ENCODE results near the gene HBP1. TPM values are rescaled to one million over a fixed set of nuclear protein-coding genes. Genes with fewer than 3 reads are reported as not detected.

The HBP1 gene
- total RNA-seq, 1 experiment from 2014 or later = 31.0 TPM

- no peak for TF ChIP-seq ZNF423 (CRISPR knock-in tag; IDR thresholded peaks at IDR 0.05)
- no peak for TF ChIP-seq TCF7 (CRISPR knock-in tag; IDR thresholded peaks at IDR 0.05; ENCODE audit: low read depth)
- TF ChIP-seq ZNF232 (CRISPR knock-in tag; IDR thresholded peaks at IDR 0.05) = no peak
- TF ChIP-seq, protein P1, sequence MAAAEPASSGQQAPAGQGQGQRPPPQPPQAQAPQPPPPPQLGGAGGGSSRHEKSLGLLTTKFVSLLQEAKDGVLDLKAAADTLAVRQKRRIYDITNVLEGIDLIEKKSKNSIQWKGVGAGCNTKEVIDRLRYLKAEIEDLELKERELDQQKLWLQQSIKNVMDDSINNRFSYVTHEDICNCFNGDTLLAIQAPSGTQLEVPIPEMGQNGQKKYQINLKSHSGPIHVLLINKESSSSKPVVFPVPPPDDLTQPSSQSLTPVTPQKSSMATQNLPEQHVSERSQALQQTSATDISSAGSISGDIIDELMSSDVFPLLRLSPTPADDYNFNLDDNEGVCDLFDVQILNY (CRISPR knock-in tag; IDR thresholded peaks at IDR 0.05) = no peak
- TF ChIP-seq TEAD1 (CRISPR knock-in tag; IDR thresholded peaks at IDR 0.05) = peak; percentile 30; the same call in 1 of the 2 replicates
- TF ChIP-seq, protein P2, sequence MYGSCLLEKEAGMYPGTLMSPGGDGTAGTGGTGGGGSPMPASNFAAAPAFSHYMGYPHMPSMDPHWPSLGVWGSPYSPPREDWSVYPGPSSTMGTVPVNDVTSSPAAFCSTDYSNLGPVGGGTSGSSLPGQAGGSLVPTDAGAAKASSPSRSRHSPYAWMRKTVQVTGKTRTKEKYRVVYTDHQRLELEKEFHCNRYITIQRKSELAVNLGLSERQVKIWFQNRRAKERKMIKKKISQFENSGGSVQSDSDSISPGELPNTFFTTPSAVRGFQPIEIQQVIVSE (CRISPR knock-in tag; IDR thresholded peaks at IDR 0.05; ENCODE audit: borderline replicate concordance) = no peak
- TF ChIP-seq PRRX2 (CRISPR knock-in tag; IDR thresholded peaks at IDR 0.05) = no peak
- TF ChIP-seq, protein P3, sequence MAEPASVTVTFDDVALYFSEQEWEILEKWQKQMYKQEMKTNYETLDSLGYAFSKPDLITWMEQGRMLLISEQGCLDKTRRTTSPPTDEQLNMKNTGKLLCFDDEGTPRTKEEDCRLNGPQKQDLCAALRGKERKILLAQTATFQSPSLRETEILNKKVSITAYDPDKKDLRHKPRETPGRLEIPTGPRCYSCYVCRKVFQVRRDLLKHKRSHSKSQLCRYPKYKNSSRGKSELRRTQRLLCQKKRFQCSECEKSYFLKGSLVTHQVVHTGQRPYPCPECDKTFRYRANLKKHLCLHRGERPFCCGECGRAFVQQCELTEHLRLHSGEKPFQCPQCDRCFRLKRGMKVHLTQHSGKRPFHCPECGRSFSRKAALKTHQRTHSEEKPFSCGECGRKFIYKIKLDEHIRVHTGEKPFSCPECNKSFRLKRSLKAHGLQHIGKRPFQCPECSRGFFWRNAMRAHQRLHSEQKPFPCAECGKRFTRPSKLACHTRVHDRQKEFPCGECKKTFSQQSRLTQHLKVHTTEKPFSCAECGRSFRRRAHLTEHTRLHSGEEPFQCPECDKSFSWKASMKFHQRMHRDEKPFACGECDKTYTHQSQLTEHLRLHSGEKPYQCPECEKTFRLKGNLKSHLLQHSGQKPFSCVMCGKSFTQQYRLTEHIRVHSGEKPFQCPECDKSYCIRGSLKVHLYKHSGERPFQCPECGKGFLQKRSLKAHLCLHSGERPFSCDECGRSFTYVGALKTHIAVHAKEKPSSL (CRISPR knock-in tag; conservative IDR thresholded peaks at IDR 0.05) = no peak
- no peak for TF ChIP-seq SMAD3 (CRISPR knock-in tag; IDR thresholded peaks at IDR 0.05; ENCODE audit: borderline replicate concordance)
- TF ChIP-seq, protein P4, sequence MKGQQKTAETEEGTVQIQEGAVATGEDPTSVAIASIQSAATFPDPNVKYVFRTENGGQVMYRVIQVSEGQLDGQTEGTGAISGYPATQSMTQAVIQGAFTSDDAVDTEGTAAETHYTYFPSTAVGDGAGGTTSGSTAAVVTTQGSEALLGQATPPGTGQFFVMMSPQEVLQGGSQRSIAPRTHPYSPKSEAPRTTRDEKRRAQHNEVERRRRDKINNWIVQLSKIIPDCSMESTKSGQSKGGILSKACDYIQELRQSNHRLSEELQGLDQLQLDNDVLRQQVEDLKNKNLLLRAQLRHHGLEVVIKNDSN (CRISPR knock-in tag; IDR thresholded peaks at IDR 0.05) = peak; percentile 95
- no peak for TF ChIP-seq FOXJ3 (CRISPR knock-in tag; IDR thresholded peaks at IDR 0.05; ENCODE audit: borderline replicate concordance)
- TF ChIP-seq GABPB1 (CRISPR knock-in tag; IDR thresholded peaks at IDR 0.05) = peak; percentile 71; the same call in 1 of the 2 replicates
- TF ChIP-seq ZNF416 (CRISPR knock-in tag; IDR thresholded peaks at IDR 0.05) = no peak
- TF ChIP-seq, protein P5, sequence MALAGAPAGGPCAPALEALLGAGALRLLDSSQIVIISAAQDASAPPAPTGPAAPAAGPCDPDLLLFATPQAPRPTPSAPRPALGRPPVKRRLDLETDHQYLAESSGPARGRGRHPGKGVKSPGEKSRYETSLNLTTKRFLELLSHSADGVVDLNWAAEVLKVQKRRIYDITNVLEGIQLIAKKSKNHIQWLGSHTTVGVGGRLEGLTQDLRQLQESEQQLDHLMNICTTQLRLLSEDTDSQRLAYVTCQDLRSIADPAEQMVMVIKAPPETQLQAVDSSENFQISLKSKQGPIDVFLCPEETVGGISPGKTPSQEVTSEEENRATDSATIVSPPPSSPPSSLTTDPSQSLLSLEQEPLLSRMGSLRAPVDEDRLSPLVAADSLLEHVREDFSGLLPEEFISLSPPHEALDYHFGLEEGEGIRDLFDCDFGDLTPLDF (CRISPR knock-in tag; IDR thresholded peaks at IDR 0.05) = no peak
- TF ChIP-seq NR3C1 (CRISPR knock-in tag; conservative IDR thresholded peaks at IDR 0.05; ENCODE audit: low read depth) = no peak
- TF ChIP-seq USF2 (CRISPR knock-in tag; IDR thresholded peaks at IDR 0.05) = peak; percentile 95
- TF ChIP-seq NR2C2 (CRISPR knock-in tag; IDR thresholded peaks at IDR 0.05) = no peak; the same call in 1 of the 2 replicates
- no peak for TF ChIP-seq ZNF671 (CRISPR knock-in tag; IDR thresholded peaks at IDR 0.05)
- no peak for TF ChIP-seq NFYB (CRISPR knock-in tag; conservative IDR thresholded peaks at IDR 0.05; ENCODE audit: low read depth)
- TF ChIP-seq, protein P6, sequence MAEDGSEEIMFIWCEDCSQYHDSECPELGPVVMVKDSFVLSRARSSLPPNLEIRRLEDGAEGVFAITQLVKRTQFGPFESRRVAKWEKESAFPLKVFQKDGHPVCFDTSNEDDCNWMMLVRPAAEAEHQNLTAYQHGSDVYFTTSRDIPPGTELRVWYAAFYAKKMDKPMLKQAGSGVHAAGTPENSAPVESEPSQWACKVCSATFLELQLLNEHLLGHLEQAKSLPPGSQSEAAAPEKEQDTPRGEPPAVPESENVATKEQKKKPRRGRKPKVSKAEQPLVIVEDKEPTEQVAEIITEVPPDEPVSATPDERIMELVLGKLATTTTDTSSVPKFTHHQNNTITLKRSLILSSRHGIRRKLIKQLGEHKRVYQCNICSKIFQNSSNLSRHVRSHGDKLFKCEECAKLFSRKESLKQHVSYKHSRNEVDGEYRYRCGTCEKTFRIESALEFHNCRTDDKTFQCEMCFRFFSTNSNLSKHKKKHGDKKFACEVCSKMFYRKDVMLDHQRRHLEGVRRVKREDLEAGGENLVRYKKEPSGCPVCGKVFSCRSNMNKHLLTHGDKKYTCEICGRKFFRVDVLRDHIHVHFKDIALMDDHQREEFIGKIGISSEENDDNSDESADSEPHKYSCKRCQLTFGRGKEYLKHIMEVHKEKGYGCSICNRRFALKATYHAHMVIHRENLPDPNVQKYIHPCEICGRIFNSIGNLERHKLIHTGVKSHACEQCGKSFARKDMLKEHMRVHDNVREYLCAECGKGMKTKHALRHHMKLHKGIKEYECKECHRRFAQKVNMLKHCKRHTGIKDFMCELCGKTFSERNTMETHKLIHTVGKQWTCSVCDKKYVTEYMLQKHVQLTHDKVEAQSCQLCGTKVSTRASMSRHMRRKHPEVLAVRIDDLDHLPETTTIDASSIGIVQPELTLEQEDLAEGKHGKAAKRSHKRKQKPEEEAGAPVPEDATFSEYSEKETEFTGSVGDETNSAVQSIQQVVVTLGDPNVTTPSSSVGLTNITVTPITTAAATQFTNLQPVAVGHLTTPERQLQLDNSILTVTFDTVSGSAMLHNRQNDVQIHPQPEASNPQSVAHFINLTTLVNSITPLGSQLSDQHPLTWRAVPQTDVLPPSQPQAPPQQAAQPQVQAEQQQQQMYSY (CRISPR knock-in tag; IDR thresholded peaks at IDR 0.05) = no peak; the same call in 1 of the 2 replicates
- no peak for TF ChIP-seq ZNF138 (CRISPR knock-in tag; conservative IDR thresholded peaks at IDR 0.05)
- TF ChIP-seq FOXP1 (CRISPR knock-in tag; IDR thresholded peaks at IDR 0.05; ENCODE audit: borderline replicate concordance) = no peak; the same call in 1 of the 2 replicates
- no peak for TF ChIP-seq RORB (CRISPR knock-in tag; IDR thresholded peaks at IDR 0.05)
- TF ChIP-seq, protein P7, sequence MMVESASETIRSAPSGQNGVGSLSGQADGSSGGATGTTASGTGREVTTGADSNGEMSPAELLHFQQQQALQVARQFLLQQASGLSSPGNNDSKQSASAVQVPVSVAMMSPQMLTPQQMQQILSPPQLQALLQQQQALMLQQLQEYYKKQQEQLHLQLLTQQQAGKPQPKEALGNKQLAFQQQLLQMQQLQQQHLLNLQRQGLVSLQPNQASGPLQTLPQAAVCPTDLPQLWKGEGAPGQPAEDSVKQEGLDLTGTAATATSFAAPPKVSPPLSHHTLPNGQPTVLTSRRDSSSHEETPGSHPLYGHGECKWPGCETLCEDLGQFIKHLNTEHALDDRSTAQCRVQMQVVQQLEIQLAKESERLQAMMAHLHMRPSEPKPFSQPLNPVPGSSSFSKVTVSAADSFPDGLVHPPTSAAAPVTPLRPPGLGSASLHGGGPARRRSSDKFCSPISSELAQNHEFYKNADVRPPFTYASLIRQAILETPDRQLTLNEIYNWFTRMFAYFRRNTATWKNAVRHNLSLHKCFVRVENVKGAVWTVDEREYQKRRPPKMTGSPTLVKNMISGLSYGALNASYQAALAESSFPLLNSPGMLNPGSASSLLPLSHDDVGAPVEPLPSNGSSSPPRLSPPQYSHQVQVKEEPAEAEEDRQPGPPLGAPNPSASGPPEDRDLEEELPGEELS (CRISPR knock-in tag; IDR thresholded peaks at IDR 0.05) = peak; percentile 67; the same call in 1 of the 2 replicates
- no peak for TF ChIP-seq JUN (CRISPR knock-in tag; IDR thresholded peaks at IDR 0.05)
Observed at GRCh38 chr7:107169120-107170050, 582 bp downstream of the HBP1 start (continued).
